ENCODE data around the gene AP3B1. TPM values are rescaled to one million over a fixed set of nuclear protein-coding genes. Genes with fewer than 3 reads are reported as not detected.
A peak's percentile ranks its signal among the peaks of the same experiment; 100 is the strongest.

The AP3B1 gene
- total RNA-seq, 1 donor from 2014 or later = 60.4 TPM

DNA sequence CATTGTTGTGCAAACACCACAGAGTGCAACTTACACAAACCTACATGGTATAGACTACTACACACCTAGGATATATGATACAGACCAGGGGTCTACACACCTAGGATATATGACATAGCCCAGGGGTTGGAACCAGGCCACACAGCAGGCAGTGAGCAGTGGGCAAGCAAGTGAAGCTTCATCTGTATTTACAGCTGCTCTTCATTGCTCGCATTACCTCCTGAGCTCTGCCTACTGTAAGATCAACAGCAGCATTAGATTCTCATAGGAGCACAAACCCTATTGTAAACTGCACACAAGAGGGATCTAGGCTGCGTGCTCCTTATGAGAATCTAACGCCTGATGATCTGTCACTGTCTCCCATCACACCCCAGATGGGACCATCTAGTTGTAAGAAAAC, 56.6 kb downstream of the AP3B1 start:
- DNase-seq (ENCODE audit: low spot score) = no peak
- Mint-ChIP-seq H3K4me1 (ENCODE audit: low read depth) (peaks cover 25% of the 10 kb centered on the region), H3K27me3 (ENCODE audit: low read depth) (no peaks in the 10 kb centered on the region), H3K27ac (ENCODE audit: unreplicated experiment) (no peak overlapping the region), H3K9me3 (ENCODE audit: low read depth) (no peaks in the 10 kb centered on the region), H3K4me3 (ENCODE audit: unreplicated experiment) (no peak overlapping the region), H3K36me3 (ENCODE audit: low read depth) (peaks cover 8% of the 10 kb centered on the region)
- TF ChIP-seq, protein P1, sequence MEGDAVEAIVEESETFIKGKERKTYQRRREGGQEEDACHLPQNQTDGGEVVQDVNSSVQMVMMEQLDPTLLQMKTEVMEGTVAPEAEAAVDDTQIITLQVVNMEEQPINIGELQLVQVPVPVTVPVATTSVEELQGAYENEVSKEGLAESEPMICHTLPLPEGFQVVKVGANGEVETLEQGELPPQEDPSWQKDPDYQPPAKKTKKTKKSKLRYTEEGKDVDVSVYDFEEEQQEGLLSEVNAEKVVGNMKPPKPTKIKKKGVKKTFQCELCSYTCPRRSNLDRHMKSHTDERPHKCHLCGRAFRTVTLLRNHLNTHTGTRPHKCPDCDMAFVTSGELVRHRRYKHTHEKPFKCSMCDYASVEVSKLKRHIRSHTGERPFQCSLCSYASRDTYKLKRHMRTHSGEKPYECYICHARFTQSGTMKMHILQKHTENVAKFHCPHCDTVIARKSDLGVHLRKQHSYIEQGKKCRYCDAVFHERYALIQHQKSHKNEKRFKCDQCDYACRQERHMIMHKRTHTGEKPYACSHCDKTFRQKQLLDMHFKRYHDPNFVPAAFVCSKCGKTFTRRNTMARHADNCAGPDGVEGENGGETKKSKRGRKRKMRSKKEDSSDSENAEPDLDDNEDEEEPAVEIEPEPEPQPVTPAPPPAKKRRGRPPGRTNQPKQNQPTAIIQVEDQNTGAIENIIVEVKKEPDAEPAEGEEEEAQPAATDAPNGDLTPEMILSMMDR (IDR thresholded peaks at IDR 0.05) = no peak

- H3K4me3 Mint-ChIP-seq (ENCODE audit: unreplicated experiment) = no peak overlapping the region
- peak overlapping the region; percentile 65 for H3K27ac Mint-ChIP-seq (ENCODE audit: unreplicated experiment)
- peaks cover 22% of the 10 kb centered on the region for H3K4me1 Mint-ChIP-seq (ENCODE audit: low read depth)
- DNase-seq (ENCODE audit: low spot score) = no peak
- peaks cover 10% of the 10 kb centered on the region for H3K36me3 Mint-ChIP-seq (ENCODE audit: low read depth)
- TF ChIP-seq, protein P1 (IDR thresholded peaks at IDR 0.05) = no peak
- no peaks in the 10 kb centered on the region for H3K27me3 Mint-ChIP-seq (ENCODE audit: low read depth)
- H3K9me3 Mint-ChIP-seq (ENCODE audit: low read depth) = no peaks in the 10 kb centered on the region
Measured at GRCh38 chr5:78236046-78236445, 58.5 kb downstream of the AP3B1 start.

DNA sequence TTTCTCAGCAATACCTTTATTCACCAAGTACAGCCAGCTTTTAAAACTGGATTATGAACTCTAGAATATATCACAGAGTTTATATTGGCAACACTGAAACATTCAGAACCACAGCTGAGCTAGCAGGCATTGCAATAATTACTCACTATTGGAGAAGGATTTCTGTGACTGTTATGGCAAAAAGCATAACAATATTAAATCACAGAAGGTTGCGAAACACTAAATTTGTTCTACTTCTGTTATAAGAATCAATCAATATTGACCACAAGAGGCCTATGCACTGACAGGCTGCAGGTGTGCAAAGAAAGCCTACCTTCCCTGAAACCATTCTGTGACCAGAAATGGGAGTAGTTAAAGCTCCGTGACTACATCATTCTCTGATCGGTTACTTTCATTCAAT, 59.2 kb downstream of the AP3B1 start:
- peak overlapping the region; percentile 79 for H3K27ac Mint-ChIP-seq (ENCODE audit: unreplicated experiment)
- DNase-seq (ENCODE audit: low spot score) = no peak
- H3K27me3 Mint-ChIP-seq (ENCODE audit: low read depth) = no peaks in the 10 kb centered on the region
- peaks cover 22% of the 10 kb centered on the region for H3K4me1 Mint-ChIP-seq (ENCODE audit: low read depth)
- no peak overlapping the region for H3K4me3 Mint-ChIP-seq (ENCODE audit: unreplicated experiment)
- TF ChIP-seq, protein P1 (IDR thresholded peaks at IDR 0.05) = no peak
- H3K9me3 Mint-ChIP-seq (ENCODE audit: low read depth) = no peaks in the 10 kb centered on the region
- H3K36me3 Mint-ChIP-seq (ENCODE audit: low read depth) = peaks cover 12% of the 10 kb centered on the region

- H3K27me3 Mint-ChIP-seq (ENCODE audit: low read depth) = no peaks in the 10 kb centered on the region
- TF ChIP-seq, protein P1 (IDR thresholded peaks at IDR 0.05) = no peak
- no peak for DNase-seq (ENCODE audit: low spot score)
- no peak overlapping the region for H3K4me3 Mint-ChIP-seq (ENCODE audit: unreplicated experiment)
- no peaks in the 10 kb centered on the region for H3K9me3 Mint-ChIP-seq (ENCODE audit: low read depth)
- peaks cover 24% of the 10 kb centered on the region for H3K4me1 Mint-ChIP-seq (ENCODE audit: low read depth)
- no peak overlapping the region for H3K27ac Mint-ChIP-seq (ENCODE audit: unreplicated experiment)
- H3K36me3 Mint-ChIP-seq (ENCODE audit: low read depth) = peaks cover 9% of the 10 kb centered on the region
Measured at GRCh38 chr5:78234804-78235203, 59.7 kb downstream of the AP3B1 start.

DNA sequence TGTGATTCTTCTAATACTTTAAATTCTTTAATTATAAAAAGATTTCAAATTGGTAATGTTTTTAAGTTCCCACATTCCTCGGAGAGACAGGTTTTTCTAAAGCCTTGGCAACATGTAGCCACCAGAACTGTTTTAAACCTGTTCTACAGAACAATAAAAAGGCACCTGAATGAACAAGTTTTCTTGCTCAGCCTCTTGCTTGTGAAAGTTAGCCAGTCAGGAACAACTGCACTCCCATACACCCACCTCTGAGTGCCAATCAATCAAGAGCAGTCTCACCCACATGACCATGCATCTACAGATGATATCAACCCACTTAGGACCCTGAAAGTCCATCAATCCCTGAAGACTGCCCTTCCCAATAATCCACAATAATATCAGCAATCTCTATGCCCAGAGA, 62.3 kb downstream of the AP3B1 start:
- DNase-seq (ENCODE audit: low spot score) = no peak
- H3K4me1 Mint-ChIP-seq (ENCODE audit: low read depth) = peaks cover 30% of the 10 kb centered on the region
- H3K36me3 Mint-ChIP-seq (ENCODE audit: low read depth) = peaks cover 4% of the 10 kb centered on the region
- H3K4me3 Mint-ChIP-seq (ENCODE audit: unreplicated experiment) = no peak overlapping the region
- no peak overlapping the region for H3K27ac Mint-ChIP-seq (ENCODE audit: unreplicated experiment)
- H3K27me3 Mint-ChIP-seq (ENCODE audit: low read depth) = no peaks in the 10 kb centered on the region
- no peaks in the 10 kb centered on the region for H3K9me3 Mint-ChIP-seq (ENCODE audit: low read depth)
- TF ChIP-seq, protein P1 (IDR thresholded peaks at IDR 0.05) = no peak
